Astrocyte (in vitro differentiated cells and primary cell): Measurements from ENCODE around the gene FBLIM1.

ENCODE experiments used
- EZH2 ChIP-seq: IDR thresholded peaks from 2 replicates; pipeline ENCODE4 v1.6.1; 2012; ENCODE audit warnings: mild to moderate bottlenecking, low read length, inconsistent platforms; ENCODE audit not compliant: insufficient read depth
- TF ChIP-seq, protein P1 (sequence below): IDR thresholded peaks from 2 replicates; pipeline ENCODE4 v1.5.1; 2011; ENCODE audit warnings: low read depth, mild to moderate bottlenecking, inconsistent platforms, low read length, moderate library complexity; ENCODE audit not compliant: insufficient read depth

DNA sequence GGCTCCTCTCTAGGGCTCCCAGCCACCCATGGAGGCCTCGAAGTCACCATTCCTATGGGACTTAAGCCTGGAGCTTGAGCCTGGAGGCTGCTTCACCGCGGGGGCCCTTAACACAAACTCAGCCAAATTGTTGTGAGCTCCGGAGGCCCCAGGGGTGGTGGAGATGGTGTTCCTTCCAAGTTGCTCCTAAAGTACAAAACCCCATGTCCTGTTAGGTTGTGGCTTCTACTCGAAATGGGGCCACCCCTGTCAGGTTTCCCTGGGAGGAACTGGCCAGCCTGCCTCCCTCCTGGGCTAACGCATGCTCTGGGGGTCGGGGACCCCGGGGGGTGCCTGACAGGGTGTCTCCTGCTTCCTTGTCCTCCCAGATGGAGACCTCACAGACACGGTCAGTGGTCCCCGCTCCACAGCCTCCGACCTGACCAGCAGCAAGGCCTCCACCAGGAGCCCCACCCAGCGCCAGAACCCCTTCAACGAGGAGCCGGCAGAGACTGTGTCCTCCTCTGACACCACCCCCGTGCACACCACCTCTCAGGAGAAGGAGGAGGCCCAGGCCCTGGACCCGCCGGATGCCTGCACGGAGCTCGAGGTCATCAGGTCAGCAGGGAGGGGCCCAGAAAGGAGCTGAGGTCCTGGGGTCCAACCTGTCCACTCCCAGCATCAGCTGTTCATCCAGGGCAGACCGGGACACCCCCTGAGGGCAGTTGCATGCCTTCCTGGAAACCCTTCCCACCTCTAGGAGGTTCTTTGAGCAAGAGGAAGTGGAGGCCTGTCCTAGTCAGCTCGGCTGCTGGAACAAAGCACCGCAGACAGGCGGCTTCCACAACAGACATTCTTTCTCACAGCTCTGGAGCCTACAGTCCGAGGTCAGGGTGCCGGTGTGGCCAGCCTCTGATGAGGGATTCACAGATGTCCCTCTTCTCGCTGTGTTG lies 33.4 kb upstream of the FBLIM1 start:
- TF ChIP-seq, protein P1, sequence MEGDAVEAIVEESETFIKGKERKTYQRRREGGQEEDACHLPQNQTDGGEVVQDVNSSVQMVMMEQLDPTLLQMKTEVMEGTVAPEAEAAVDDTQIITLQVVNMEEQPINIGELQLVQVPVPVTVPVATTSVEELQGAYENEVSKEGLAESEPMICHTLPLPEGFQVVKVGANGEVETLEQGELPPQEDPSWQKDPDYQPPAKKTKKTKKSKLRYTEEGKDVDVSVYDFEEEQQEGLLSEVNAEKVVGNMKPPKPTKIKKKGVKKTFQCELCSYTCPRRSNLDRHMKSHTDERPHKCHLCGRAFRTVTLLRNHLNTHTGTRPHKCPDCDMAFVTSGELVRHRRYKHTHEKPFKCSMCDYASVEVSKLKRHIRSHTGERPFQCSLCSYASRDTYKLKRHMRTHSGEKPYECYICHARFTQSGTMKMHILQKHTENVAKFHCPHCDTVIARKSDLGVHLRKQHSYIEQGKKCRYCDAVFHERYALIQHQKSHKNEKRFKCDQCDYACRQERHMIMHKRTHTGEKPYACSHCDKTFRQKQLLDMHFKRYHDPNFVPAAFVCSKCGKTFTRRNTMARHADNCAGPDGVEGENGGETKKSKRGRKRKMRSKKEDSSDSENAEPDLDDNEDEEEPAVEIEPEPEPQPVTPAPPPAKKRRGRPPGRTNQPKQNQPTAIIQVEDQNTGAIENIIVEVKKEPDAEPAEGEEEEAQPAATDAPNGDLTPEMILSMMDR = no peak
- no peak for TF ChIP-seq EZH2
